Peyer's patch (tissue), 4 donors: ENCODE measurements around the gene GALR2.

Source experiments
- CTCF ChIP-seq, 6 experiments: fragments of 450-650 bp in 4 of 6; fragments of 200-600 bp in 2 of 6; sonication (generic) in 1 of 6; IDR thresholded peaks; one replicate each; pipeline ENCODE4 v1.5.1; 2017 to 2019; ENCODE audit warnings: antibody characterized with exemption in 6 of 6, mild to moderate bottlenecking in 3 of 6, moderate library complexity in 1 of 6
- POLR2A ChIP-seq, 2 donors: fragments of 450-650 bp; IDR thresholded peaks; one replicate each; pipeline ENCODE4 v1.5.1; 2017; ENCODE audit warnings: antibody characterized with exemption in 2 of 2, mild to moderate bottlenecking in 2 of 2, moderate library complexity in 2 of 2

- TF ChIP-seq CTCF (IDR thresholded peaks at IDR 0.05) (no peak), POLR2A (IDR thresholded peaks at IDR 0.05) (no peak)
These were observed 47.4 kb downstream of the GALR2 start for GRCh38 chr17:76121932-76122430.
